Hepatocyte (in vitro differentiated cells): ENCODE data around the gene MPP7. TPM values are rescaled to one million over a fixed set of nuclear protein-coding genes. Genes with fewer than 3 reads are reported as not detected.

ENCODE experiments used
- DNase-seq: peaks from one replicate; pipeline ENCODE4 v3.0.0-alpha.2; 2016; ENCODE audit warnings: low spot score
- H2AFZ ChIP-seq: fragments of 200-600 bp; sonication (generic); 2 replicates; pipeline ENCODE4 v1.6.0; 2016; ENCODE audit warnings: antibody characterized with exemption, mild to moderate bottlenecking
- H3K27ac ChIP-seq: fragments of 200-600 bp; sonication (generic); 2 replicates; pipeline ENCODE4 v1.5.1; 2016; ENCODE audit warnings: mild to moderate bottlenecking
- H3K27me3 ChIP-seq: fragments of 200-600 bp; sonication (generic); 2 replicates; pipeline ENCODE4 v1.6.1; 2016
- H3K36me3 ChIP-seq: fragments of 200-600 bp; sonication (generic); replicated peaks from 2 replicates; pipeline ENCODE4 v1.5.1; 2016; ENCODE audit warnings: low read depth; ENCODE audit not compliant: insufficient read depth
- H3K4me1 ChIP-seq: fragments of 200-600 bp; sonication (generic); 2 replicates; pipeline ENCODE4 v1.5.1; 2016; ENCODE audit warnings: mild to moderate bottlenecking, moderate library complexity; ENCODE audit not compliant: insufficient read depth
- H3K4me2 ChIP-seq: fragments of 200-600 bp; sonication (generic); 2 replicates; pipeline ENCODE4 v1.6.0; 2016
- H3K4me3 ChIP-seq: fragments of 200-600 bp; sonication (generic); 2 replicates; pipeline ENCODE4 v1.5.1; 2016; ENCODE audit warnings: mild to moderate bottlenecking
- H3K79me2 ChIP-seq: fragments of 200-600 bp; sonication (generic); 2 replicates; pipeline ENCODE4 v1.6.0; 2017; ENCODE audit warnings: mild to moderate bottlenecking
- H3K9me2 ChIP-seq: fragments of 200-600 bp; sonication (generic); replicated peaks from 2 replicates; pipeline ENCODE4 v1.6.0; 2017; ENCODE audit warnings: mild to moderate bottlenecking; ENCODE audit not compliant: insufficient read depth
- H3K9me3 ChIP-seq: fragments of 200-600 bp; sonication (generic); 2 replicates; pipeline ENCODE4 v1.5.1; 2016; ENCODE audit warnings: low read depth, mild to moderate bottlenecking
- H4K20me1 ChIP-seq: fragments of 200-600 bp; sonication (generic); 2 replicates; pipeline ENCODE4 v1.6.0; 2016; ENCODE audit warnings: mild to moderate bottlenecking; ENCODE audit not compliant: insufficient read depth, poor library complexity, severe bottlenecking
- EZH2 ChIP-seq: fragments of 200-600 bp; sonication (generic); IDR thresholded peaks from 2 replicates; pipeline ENCODE4 v1.6.1; 2016; ENCODE audit warnings: antibody characterized with exemption, mild to moderate bottlenecking, borderline replicate concordance
- EZH2phosphoT487 ChIP-seq: fragments of 200-600 bp; sonication (generic); IDR thresholded peaks from one replicate; pipeline ENCODE4 v1.6.1; 2018; ENCODE audit warnings: antibody characterized with exemption, mild to moderate bottlenecking, low read depth, moderate library complexity; ENCODE audit not compliant: unreplicated experiment, severe bottlenecking
- WGBS: methylation state at CpG from one replicate; pipeline ENCODE4 v1.1.6; 2016; ENCODE audit warnings: low lambda C conversion rate; ENCODE audit errors: missing lambda C conversion rate; 5-methylcytosine and 5-hydroxymethylcytosine counted together
- polyA plus RNA-seq: library from polyadenylated mRNA; unstranded; fragments of >200 nt; fragmentation: Nextera tagmentation; extraction: Ambion mirVana; gene quantifications from 2 replicates; pipeline ENCODE4 v1.2.1, GENCODE V29; 2016
- total RNA-seq: library from RNA; depleted of rRNA; stranded (reverse); fragments of >200 nt; gene quantifications from 2 replicates; pipeline ENCODE4 v1.2.3, GENCODE V29; 2014
- TF ChIP-seq, protein P1 (sequence below): fragments of 200-600 bp; sonication (generic); IDR thresholded peaks from 2 replicates; pipeline ENCODE4 v1.5.1; 2016; ENCODE audit warnings: antibody characterized with exemption, mild to moderate bottlenecking; ENCODE audit not compliant: poor library complexity

Gene MPP7
- total and polyA plus RNA-seq, 2 experiments from 2014 or later = 6.8 to 8.4 TPM

DNA sequence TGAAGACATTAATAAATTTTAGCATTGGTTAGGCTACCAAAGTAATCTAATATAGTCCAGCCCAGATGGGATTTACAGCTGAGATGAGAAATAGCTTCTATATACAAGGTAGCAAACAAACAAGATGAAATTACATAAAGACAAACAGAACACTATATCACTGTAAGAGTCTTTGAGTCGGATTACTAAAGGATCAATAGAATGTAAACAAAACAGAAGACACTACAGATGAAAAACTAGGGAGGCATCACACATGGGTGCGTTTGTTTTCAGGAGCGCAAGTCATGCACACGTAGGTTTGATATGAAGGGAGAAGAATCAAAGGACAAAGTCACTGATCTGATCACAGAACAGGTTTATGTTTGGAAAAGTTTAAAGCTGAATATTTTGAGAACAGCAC lies 26.5 kb downstream of the MPP7 start:
- no peaks in the 10 kb centered on the region for H4K20me1 ChIP-seq
- TF ChIP-seq EZH2 (no peak), EZH2phosphoT487 (no peak)
- TF ChIP-seq, protein P1, sequence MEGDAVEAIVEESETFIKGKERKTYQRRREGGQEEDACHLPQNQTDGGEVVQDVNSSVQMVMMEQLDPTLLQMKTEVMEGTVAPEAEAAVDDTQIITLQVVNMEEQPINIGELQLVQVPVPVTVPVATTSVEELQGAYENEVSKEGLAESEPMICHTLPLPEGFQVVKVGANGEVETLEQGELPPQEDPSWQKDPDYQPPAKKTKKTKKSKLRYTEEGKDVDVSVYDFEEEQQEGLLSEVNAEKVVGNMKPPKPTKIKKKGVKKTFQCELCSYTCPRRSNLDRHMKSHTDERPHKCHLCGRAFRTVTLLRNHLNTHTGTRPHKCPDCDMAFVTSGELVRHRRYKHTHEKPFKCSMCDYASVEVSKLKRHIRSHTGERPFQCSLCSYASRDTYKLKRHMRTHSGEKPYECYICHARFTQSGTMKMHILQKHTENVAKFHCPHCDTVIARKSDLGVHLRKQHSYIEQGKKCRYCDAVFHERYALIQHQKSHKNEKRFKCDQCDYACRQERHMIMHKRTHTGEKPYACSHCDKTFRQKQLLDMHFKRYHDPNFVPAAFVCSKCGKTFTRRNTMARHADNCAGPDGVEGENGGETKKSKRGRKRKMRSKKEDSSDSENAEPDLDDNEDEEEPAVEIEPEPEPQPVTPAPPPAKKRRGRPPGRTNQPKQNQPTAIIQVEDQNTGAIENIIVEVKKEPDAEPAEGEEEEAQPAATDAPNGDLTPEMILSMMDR = no peak
- H3K9me3 ChIP-seq = no peaks in the 10 kb centered on the region
- no peak for DNase-seq
- H3K36me3 ChIP-seq = no peaks in the 10 kb centered on the region
- no peaks in the 10 kb centered on the region for H3K4me1 ChIP-seq
- no peak overlapping the region for H3K4me2 ChIP-seq
- H3K9me2 ChIP-seq = no peaks in the 10 kb centered on the region
- no peak overlapping the region for H2AFZ ChIP-seq
- H3K27ac ChIP-seq = no peak overlapping the region
- no peaks in the 10 kb centered on the region for H3K27me3 ChIP-seq
- peaks cover 2% of the 10 kb centered on the region for H3K79me2 ChIP-seq
- no peak overlapping the region for H3K4me3 ChIP-seq
- WGBS = 86% methylated on average over 4 of the region's 4 CpGs

DNA sequence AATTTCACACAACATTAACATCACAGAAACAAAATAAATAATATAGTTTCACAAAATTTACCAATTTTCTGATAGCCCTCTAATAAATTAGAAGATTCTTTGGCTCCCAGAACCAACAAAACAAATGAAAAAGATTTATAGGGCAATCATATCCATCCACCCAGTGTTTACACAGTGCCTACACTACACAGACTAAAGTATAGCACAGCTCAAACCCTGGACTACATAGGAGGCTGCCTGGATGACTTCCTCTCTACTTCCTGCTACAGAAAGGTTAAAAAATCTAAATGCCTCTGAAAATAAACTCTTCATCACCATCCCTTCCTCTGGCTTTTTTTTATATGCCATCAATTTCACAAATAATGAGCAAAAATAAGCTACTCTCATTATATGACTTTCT lies 28.4 kb downstream of the MPP7 start:
- H3K79me2 ChIP-seq = peaks cover 2% of the 10 kb centered on the region
- TF ChIP-seq EZH2 (no peak), EZH2phosphoT487 (no peak)
- no peaks in the 10 kb centered on the region for H3K4me1 ChIP-seq
- H3K4me2 ChIP-seq = no peak overlapping the region
- H3K27ac ChIP-seq = no peak overlapping the region
- no peak for DNase-seq
- H3K9me2 ChIP-seq = no peaks in the 10 kb centered on the region
- no peaks in the 10 kb centered on the region for H3K9me3 ChIP-seq
- H2AFZ ChIP-seq = no peak overlapping the region
- H3K36me3 ChIP-seq = no peaks in the 10 kb centered on the region
- H3K4me3 ChIP-seq = no peak overlapping the region
- no peaks in the 10 kb centered on the region for H4K20me1 ChIP-seq
- no peaks in the 10 kb centered on the region for H3K27me3 ChIP-seq

DNA sequence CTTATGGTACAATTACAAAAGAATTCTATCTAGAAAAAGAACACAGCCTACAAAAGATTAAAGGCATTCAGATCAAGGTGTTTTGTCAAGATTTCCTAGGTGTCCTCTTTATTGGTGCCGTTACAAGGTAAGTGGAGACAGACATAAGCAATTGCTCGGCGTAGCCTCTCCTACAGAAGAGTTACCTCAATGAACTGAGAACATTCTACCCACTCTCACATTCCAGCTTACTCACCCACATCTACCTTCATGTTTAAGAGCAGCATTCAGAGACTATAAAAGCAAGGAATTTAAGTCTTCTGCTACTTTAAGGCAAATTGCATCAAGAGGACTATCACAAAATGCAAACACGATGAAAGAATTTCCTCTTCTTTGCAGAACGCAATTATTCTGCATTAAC lies 29.5 kb downstream of the MPP7 start:
- H4K20me1 ChIP-seq = no peaks in the 10 kb centered on the region
- no peaks in the 10 kb centered on the region for H3K9me3 ChIP-seq
- H3K4me1 ChIP-seq = no peaks in the 10 kb centered on the region
- no peak for DNase-seq
- H3K4me2 ChIP-seq = no peak overlapping the region
- no peaks in the 10 kb centered on the region for H3K36me3 ChIP-seq
- H3K27ac ChIP-seq = no peak overlapping the region
- no peaks in the 10 kb centered on the region for H3K9me2 ChIP-seq
- H3K4me3 ChIP-seq = no peak overlapping the region
- no peaks in the 10 kb centered on the region for H3K27me3 ChIP-seq
- no peak overlapping the region for H2AFZ ChIP-seq
- TF ChIP-seq EZH2phosphoT487 = no peak
- TF ChIP-seq EZH2 = no peak
- TF ChIP-seq, protein P1 = no peak
- peaks cover under 1% of the 10 kb centered on the region for H3K79me2 ChIP-seq
- 69% methylated on average over 5 of the region's 5 CpGs for WGBS

DNA sequence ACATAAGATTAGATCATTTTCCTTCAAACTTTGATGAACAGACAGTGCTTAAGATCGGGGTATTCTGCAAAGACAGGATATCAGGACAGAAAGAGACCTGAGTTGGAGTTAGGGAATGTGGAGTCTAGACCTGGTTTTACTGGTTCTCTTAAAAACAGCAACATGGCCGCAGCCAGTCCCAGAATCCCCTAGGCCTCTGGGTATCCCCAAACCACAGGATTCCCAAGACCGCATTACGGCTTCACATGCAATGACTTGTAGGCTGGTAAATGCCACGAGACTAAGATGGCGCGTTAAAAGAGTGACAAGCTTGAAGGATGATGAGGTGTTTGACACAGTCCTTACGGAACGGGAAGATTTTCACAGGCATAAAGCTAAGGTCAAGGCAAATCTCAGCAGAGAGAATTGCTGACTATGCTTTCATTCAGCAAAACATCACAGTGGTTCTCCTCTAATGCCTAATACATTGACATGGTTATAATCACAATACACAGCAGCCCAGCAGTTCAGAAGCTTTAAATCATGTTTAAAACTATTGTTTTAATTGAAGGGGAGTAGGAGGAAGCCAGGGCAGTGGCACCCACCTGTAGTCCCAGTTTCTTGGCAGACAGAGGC lies 32.9 kb downstream of the MPP7 start:
- TF ChIP-seq EZH2 (no peak), EZH2phosphoT487 (no peak)
- TF ChIP-seq, protein P1 = no peak
- Histone ChIP-seq H3K4me1 (no peaks in the 10 kb centered on the region), H2AFZ (no peak overlapping the region), H3K27me3 (no peaks in the 10 kb centered on the region), H3K36me3 (no peaks in the 10 kb centered on the region), H4K20me1 (no peaks in the 10 kb centered on the region), H3K9me3 (no peaks in the 10 kb centered on the region), H3K79me2 (no peaks in the 10 kb centered on the region), H3K27ac (no peak overlapping the region), H3K4me3 (no peak overlapping the region), H3K9me2 (no peaks in the 10 kb centered on the region), H3K4me2 (no peak overlapping the region)
- 92% methylated on average over 9 of the region's 9 CpGs for whole genome bisulfite sequencing
- no peak for DNase-seq
